Activated CD4-positive, alpha-beta T cell treated with anti-CD3 and anti-CD28 coated beads for 36 hours (primary cell): ENCODE data around the gene FERD3L. TPM values are rescaled to one million over a fixed set of nuclear protein-coding genes. Genes with fewer than 3 reads are reported as not detected.

ENCODE experiments used
- ATAC-seq: fragments of 200-7000 bp; cut with Tn5 transposase; one replicate; pipeline ENCODE4 v1.10.0; 2021; ENCODE audit warnings: mild to moderate bottlenecking, moderate library complexity
- CTCF ChIA-PET: fragments of 350-600 bp; sonication (Branson Sonifier 250); formaldehyde crosslinking; loops from one replicate; lab custom pipeline; 2021; ENCODE audit warnings: antibody characterized with exemption; lab: Charles Lee
- POLR2A ChIA-PET: fragments of 350-600 bp; sonication (Branson Sonifier 250); formaldehyde crosslinking; loops from one replicate; lab custom pipeline; 2021; ENCODE audit warnings: antibody characterized with exemption, inconsistent platforms; lab: Charles Lee
- DNase-seq: peaks from one replicate; pipeline ENCODE4 v3.0.0-alpha.2; 2020
- H3K27ac Mint-ChIP-seq: one replicate; pipeline ENCODE4 v1.8.0; 2021; ENCODE audit warnings: mixed read lengths
- H3K27me3 Mint-ChIP-seq: one replicate; pipeline ENCODE4 v1.8.0; 2021; ENCODE audit warnings: mixed read lengths
- H3K36me3 Mint-ChIP-seq: one replicate; pipeline ENCODE4 v1.8.0; 2021; ENCODE audit warnings: low read depth, mixed read lengths
- H3K4me1 Mint-ChIP-seq: one replicate; pipeline ENCODE4 v1.8.0; 2021; ENCODE audit warnings: mixed read lengths
- H3K4me3 Mint-ChIP-seq: one replicate; pipeline ENCODE4 v1.8.0; 2021; ENCODE audit warnings: mild to moderate bottlenecking, moderate library complexity, mixed read lengths
- H3K9me3 Mint-ChIP-seq: one replicate; pipeline ENCODE4 v1.8.0; 2021; ENCODE audit warnings: low read depth, mixed read lengths
- intact Hi-C, 2 experiments: fragments of 100-400 bp; cut with DNase I in 1 of 2; cut with micrococcal nuclease in 1 of 2; formaldehyde crosslinking; loops; one replicate each; pipeline versions ENCODE4 v1.14.2 to v1.15.1; 2022 to 2024; cut with DNase I, micrococcal nuclease
- total RNA-seq, 2 experiments: library from RNA; stranded (reverse); gene quantifications; one replicate each; pipeline ENCODE4 v1.2.3, GENCODE V29; 2021

The FERD3L gene
- total RNA-seq, 2 experiments from 2014 or later: not detected

DNA sequence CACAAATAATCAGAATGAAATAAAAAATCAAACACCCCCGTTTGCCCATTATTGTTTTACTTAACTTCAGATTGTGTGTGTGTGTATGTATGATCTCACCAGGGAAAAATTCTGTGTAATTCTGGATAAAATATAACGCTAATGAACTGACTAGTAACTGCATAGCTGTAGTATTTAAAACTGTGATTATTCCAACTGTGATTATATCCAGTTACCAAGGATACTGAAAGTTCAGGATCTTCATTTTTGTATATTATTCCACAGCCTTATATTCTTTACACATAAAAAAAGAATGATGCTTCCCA, 30.7 kb downstream of the FERD3L start:
- ChIA-PET CTCF (no interaction called here), POLR2A (no interaction called here)
- no peaks in the 10 kb centered on the region for H3K9me3 Mint-ChIP-seq
- intact Hi-C loops: no loop called here
- H3K4me1 Mint-ChIP-seq: peaks cover 4% of the 10 kb centered on the region
- peaks cover 58% of the 10 kb centered on the region for H3K27me3 Mint-ChIP-seq
- ATAC-seq (no peak), DNase-seq (no peak)
- peaks cover 2% of the 10 kb centered on the region for H3K36me3 Mint-ChIP-seq
- H3K4me3 Mint-ChIP-seq: no peak overlapping the region
- no peak overlapping the region for H3K27ac Mint-ChIP-seq

GRCh38 chr7:19113855-19114550, 31.2 kb downstream of the FERD3L start:
- intact Hi-C loops: no loop called here
- Mint-ChIP-seq H3K4me3 (no peak overlapping the region), H3K36me3 (peaks cover 2% of the 10 kb centered on the region), H3K4me1 (peaks cover 4% of the 10 kb centered on the region), H3K27ac (no peak overlapping the region), H3K27me3 (peaks cover 60% of the 10 kb centered on the region), H3K9me3 (no peaks in the 10 kb centered on the region)
- ChIA-PET CTCF (no interaction called here), POLR2A (no interaction called here)
- ATAC-seq (no peak), DNase-seq (no peak)

DNA sequence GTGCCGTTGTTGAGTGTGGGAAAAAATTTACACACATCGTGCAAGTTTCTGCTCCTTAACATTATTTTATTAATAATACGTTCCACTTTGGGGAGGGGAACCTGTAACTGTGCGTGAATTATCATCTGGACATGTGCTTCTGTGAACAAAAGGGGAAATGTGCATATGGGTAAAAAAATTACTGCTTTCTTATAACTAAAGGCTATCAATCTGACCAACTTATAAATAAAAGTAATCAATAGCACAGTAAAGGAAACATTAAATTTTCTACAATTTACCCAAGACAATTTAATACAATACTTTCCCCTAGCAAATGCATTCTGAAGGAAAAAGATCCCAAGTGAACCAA, 32.2 kb downstream of the FERD3L start:
- H3K27me3 Mint-ChIP-seq: peaks cover 62% of the 10 kb centered on the region
- no peak for ATAC-seq
- intact Hi-C loops: no loop called here
- ChIA-PET POLR2A (no interaction called here), CTCF (no interaction called here)
- peaks cover 2% of the 10 kb centered on the region for H3K36me3 Mint-ChIP-seq
- H3K4me3 Mint-ChIP-seq: no peak overlapping the region
- peaks cover 6% of the 10 kb centered on the region for H3K4me1 Mint-ChIP-seq
- H3K27ac Mint-ChIP-seq: no peak overlapping the region
- no peak for DNase-seq
- no peaks in the 10 kb centered on the region for H3K9me3 Mint-ChIP-seq

DNA sequence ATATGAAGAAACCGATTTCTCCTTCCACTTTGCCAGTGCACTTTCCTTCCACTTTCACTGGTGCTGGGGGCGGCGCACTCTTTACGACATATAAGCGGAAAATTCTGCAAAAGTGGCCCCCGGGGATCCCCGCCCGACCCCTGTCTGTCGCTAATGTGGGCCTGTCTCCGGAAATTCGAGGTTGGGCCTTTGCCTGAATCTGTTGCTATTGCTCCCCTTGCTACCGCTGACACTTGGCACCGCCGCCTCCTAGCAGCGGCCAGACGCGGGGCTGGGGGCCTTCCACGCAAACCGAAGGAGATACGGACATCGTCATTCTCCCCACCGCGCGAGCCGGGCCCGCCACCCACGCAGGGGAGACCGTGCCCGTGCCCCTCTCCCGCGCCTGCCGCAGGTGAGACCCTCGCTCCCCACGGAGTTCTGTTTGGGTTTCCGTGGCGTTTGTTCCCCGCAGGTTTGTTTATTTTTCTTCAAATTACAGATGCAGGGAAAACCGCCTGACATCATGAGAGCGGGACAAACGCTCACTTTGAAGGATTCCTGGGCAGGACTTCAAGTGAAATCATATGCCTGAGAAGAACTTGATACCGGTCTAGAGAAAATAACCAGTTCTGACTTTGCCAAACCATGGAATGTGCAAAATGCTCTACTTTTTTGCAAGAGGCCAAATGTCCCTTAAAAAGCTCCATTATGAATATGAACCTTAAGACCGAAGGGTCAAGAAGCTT, 32.8 kb downstream of the FERD3L start:
- POLR2A ChIA-PET: no interaction called here
- DNase-seq (no peak), ATAC-seq (no peak)
- peaks cover 68% of the 10 kb centered on the region for H3K27me3 Mint-ChIP-seq
- no peaks in the 10 kb centered on the region for H3K9me3 Mint-ChIP-seq
- H3K4me1 Mint-ChIP-seq: peaks cover 6% of the 10 kb centered on the region
- intact Hi-C loops: no loop called here
- no peak overlapping the region for H3K4me3 Mint-ChIP-seq
- H3K36me3 Mint-ChIP-seq: peaks cover 2% of the 10 kb centered on the region
- CTCF ChIA-PET: no interaction called here
- no peak overlapping the region for H3K27ac Mint-ChIP-seq

- H3K4me1 Mint-ChIP-seq: peaks cover 6% of the 10 kb centered on the region
- DNase-seq (no peak), ATAC-seq (no peak)
- POLR2A ChIA-PET: no interaction called here
- no peaks in the 10 kb centered on the region for H3K9me3 Mint-ChIP-seq
- CTCF ChIA-PET: no interaction called here
- intact Hi-C loops: no loop called here
- peaks cover 75% of the 10 kb centered on the region for H3K27me3 Mint-ChIP-seq
- no peak overlapping the region for H3K27ac Mint-ChIP-seq
- H3K4me3 Mint-ChIP-seq: no peak overlapping the region
- peaks cover 2% of the 10 kb centered on the region for H3K36me3 Mint-ChIP-seq
Measured at GRCh38 chr7:19111474-19112273, 33.5 kb downstream of the FERD3L start.

- H3K9me3 Mint-ChIP-seq: no peaks in the 10 kb centered on the region
- no peak for DNase-seq
- no peak overlapping the region for H3K27ac Mint-ChIP-seq
- intact Hi-C loops: no loop called here
- CTCF ChIA-PET: no interaction called here
- peaks cover 2% of the 10 kb centered on the region for H3K4me1 Mint-ChIP-seq
- no peak overlapping the region for H3K4me3 Mint-ChIP-seq
- POLR2A ChIA-PET: no interaction called here
- H3K36me3 Mint-ChIP-seq: peaks cover 2% of the 10 kb centered on the region
- H3K27me3 Mint-ChIP-seq: peaks cover 80% of the 10 kb centered on the region
- no peak for ATAC-seq
Measured at GRCh38 chr7:19110776-19111175, 34.4 kb downstream of the FERD3L start.

- H3K4me3 Mint-ChIP-seq: no peak overlapping the region
- ChIA-PET CTCF (no interaction called here), POLR2A (no interaction called here)
- H3K27me3 Mint-ChIP-seq: peaks cover 84% of the 10 kb centered on the region
- peaks cover 2% of the 10 kb centered on the region for H3K36me3 Mint-ChIP-seq
- H3K4me1 Mint-ChIP-seq: peaks cover 2% of the 10 kb centered on the region
- DNase-seq (no peak), ATAC-seq (no peak)
- no peak overlapping the region for H3K27ac Mint-ChIP-seq
- no peaks in the 10 kb centered on the region for H3K9me3 Mint-ChIP-seq
- intact Hi-C loops: no loop called here
Measured at GRCh38 chr7:19110026-19110730, 35.0 kb downstream of the FERD3L start.

- Mint-ChIP-seq H3K4me3 (no peak overlapping the region), H3K36me3 (peaks cover 2% of the 10 kb centered on the region), H3K27me3 (peaks cover 87% of the 10 kb centered on the region), H3K4me1 (peaks cover 2% of the 10 kb centered on the region), H3K9me3 (no peaks in the 10 kb centered on the region), H3K27ac (no peak overlapping the region)
- ATAC-seq (no peak), DNase-seq (no peak)
- ChIA-PET POLR2A (no interaction called here), CTCF (no interaction called here)
- intact Hi-C loops: loop anchor here (5.0 kb wide), 2 partner anchors 33 to 1683 kb away; no protein-coding TSS in a partner anchor
Measured at GRCh38 chr7:19109000-19109946, 35.9 kb downstream of the FERD3L start.

DNA sequence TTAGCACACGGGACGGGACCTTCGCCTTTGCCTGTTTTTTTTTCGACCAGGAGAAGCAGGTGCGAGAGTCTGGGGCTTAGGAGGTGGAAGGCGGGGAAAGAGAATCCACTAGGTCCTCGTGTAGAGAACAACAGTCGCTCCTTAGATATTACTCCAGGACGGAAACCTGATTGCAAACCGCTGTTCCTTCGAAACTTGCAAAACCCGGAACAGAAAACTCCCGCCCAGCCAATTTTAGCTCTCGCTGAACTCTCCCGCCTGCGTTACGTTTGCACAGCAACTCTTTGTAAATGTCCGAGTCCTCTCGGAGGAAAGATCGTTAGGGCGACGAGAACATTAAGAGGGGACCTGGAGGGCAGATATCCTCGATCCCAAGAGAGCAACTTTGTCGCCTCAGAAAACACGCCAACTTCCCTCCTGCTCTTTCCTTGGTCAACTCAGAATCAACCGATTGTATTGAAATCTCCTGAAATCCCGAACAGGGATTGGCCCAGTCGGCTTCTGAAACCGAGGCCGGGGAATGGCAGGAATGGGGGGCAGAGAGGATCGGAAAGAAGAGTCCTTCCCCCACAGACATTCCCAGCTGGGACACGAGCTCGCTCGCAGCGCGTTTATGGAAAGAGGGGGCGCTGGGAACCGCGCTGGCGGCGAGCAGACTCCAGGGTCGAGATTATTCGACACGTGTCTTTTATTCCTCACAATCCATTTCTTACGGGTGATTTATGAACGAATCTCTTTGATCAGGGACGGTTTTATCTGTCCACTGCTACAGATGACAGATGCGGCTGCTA, 37.7 kb downstream of the FERD3L start:
- peaks cover 85% of the 10 kb centered on the region for H3K27me3 Mint-ChIP-seq
- DNase-seq (no peak), ATAC-seq (no peak)
- ChIA-PET CTCF (no interaction called here), POLR2A (no interaction called here)
- no peaks in the 10 kb centered on the region for H3K9me3 Mint-ChIP-seq
- intact Hi-C loops: loop anchor here (5.0 kb wide), 2 partner anchors 35 to 1685 kb away; no protein-coding TSS in a partner anchor
- H3K36me3 Mint-ChIP-seq: peaks cover 2% of the 10 kb centered on the region
- H3K4me1 Mint-ChIP-seq: peaks cover 2% of the 10 kb centered on the region
- H3K27ac Mint-ChIP-seq: no peak overlapping the region
- no peak overlapping the region for H3K4me3 Mint-ChIP-seq

GRCh38 chr7:19107081-19107355, 38.2 kb downstream of the FERD3L start:
- ChIA-PET CTCF (interaction anchor here (0.6 kb wide), 1 partner anchor 1493 kb away, joined by 3 read pairs; no protein-coding TSS in a partner anchor), POLR2A (no interaction called here)
- ATAC-seq (no peak), DNase-seq (no peak)
- no peaks in the 10 kb centered on the region for H3K9me3 Mint-ChIP-seq
- H3K36me3 Mint-ChIP-seq: peaks cover 2% of the 10 kb centered on the region
- H3K4me3 Mint-ChIP-seq: no peak overlapping the region
- peaks cover 81% of the 10 kb centered on the region for H3K27me3 Mint-ChIP-seq
- no peak overlapping the region for H3K27ac Mint-ChIP-seq
- H3K4me1 Mint-ChIP-seq: peaks cover 2% of the 10 kb centered on the region
- intact Hi-C loops: loop anchor here (5.0 kb wide), 2 partner anchors 35 to 1685 kb away; no protein-coding TSS in a partner anchor
